ENCODE data around the gene ARHGEF39. TPM values are rescaled to one million over a fixed set of nuclear protein-coding genes. Genes with fewer than 3 reads are reported as not detected.

ARHGEF39 gene
- total RNA-seq, 1 donor from 2014 or later, result 14.2 TPM

GRCh38 chr9:35703906-35704672 lies 39.1 kb upstream of the ARHGEF39 start:
- H3K4me3 Mint-ChIP-seq, result no peak overlapping the region
- H3K27me3 Mint-ChIP-seq, result no peaks in the 10 kb centered on the region
- H3K4me1 Mint-ChIP-seq (ENCODE audit: unreplicated experiment), result no peaks in the 10 kb centered on the region
- no peaks in the 10 kb centered on the region for H3K9me3 Mint-ChIP-seq
- peaks cover 38% of the 10 kb centered on the region for H3K36me3 Mint-ChIP-seq
- TF ChIP-seq CTCF (conservative IDR thresholded peaks at IDR 0.05), result no peak
- H3K27ac Mint-ChIP-seq, result no peak overlapping the region
- DNase-seq (ENCODE audit: extremely low spot score, unreplicated experiment), result no peak

- Mint-ChIP-seq H3K9me3 (no peaks in the 10 kb centered on the region), H3K27ac (no peak overlapping the region), H3K27me3 (no peaks in the 10 kb centered on the region), H3K4me1 (ENCODE audit: unreplicated experiment) (no peaks in the 10 kb centered on the region), H3K4me3 (no peak overlapping the region), H3K36me3 (peaks cover 26% of the 10 kb centered on the region)
- TF ChIP-seq CTCF (conservative IDR thresholded peaks at IDR 0.05), result no peak
- DNase-seq (ENCODE audit: extremely low spot score, unreplicated experiment), result no peak
These were observed 37.7 kb upstream of the ARHGEF39 start for GRCh38 chr9:35702696-35703095.

- no peak for TF ChIP-seq CTCF (conservative IDR thresholded peaks at IDR 0.05)
- H3K4me1 Mint-ChIP-seq (ENCODE audit: unreplicated experiment), result no peaks in the 10 kb centered on the region
- no peaks in the 10 kb centered on the region for H3K27me3 Mint-ChIP-seq
- DNase-seq (ENCODE audit: extremely low spot score, unreplicated experiment), result no peak
- no peak overlapping the region for H3K27ac Mint-ChIP-seq
- H3K9me3 Mint-ChIP-seq, result no peaks in the 10 kb centered on the region
- no peak overlapping the region for H3K4me3 Mint-ChIP-seq
- peaks cover 24% of the 10 kb centered on the region for H3K36me3 Mint-ChIP-seq
These were observed 35.9 kb upstream of the ARHGEF39 start for GRCh38 chr9:35700942-35701341.

GRCh38 chr9:35700031-35700430 lies 35.0 kb upstream of the ARHGEF39 start:
- no peak for TF ChIP-seq CTCF (conservative IDR thresholded peaks at IDR 0.05)
- H3K27ac Mint-ChIP-seq, result no peak overlapping the region
- no peak overlapping the region for H3K4me3 Mint-ChIP-seq
- H3K36me3 Mint-ChIP-seq, result peaks cover 24% of the 10 kb centered on the region
- H3K9me3 Mint-ChIP-seq, result no peaks in the 10 kb centered on the region
- no peaks in the 10 kb centered on the region for H3K27me3 Mint-ChIP-seq
- H3K4me1 Mint-ChIP-seq (ENCODE audit: unreplicated experiment), result no peaks in the 10 kb centered on the region
- no peak for DNase-seq (ENCODE audit: extremely low spot score, unreplicated experiment)

- H3K4me3 Mint-ChIP-seq, result no peak overlapping the region
- no peak overlapping the region for H3K27ac Mint-ChIP-seq
- H3K36me3 Mint-ChIP-seq, result peaks cover 15% of the 10 kb centered on the region
- TF ChIP-seq CTCF (conservative IDR thresholded peaks at IDR 0.05), result no peak
- no peaks in the 10 kb centered on the region for H3K27me3 Mint-ChIP-seq
- H3K4me1 Mint-ChIP-seq (ENCODE audit: unreplicated experiment), result no peaks in the 10 kb centered on the region
- no peaks in the 10 kb centered on the region for H3K9me3 Mint-ChIP-seq
- DNase-seq (ENCODE audit: extremely low spot score, unreplicated experiment), result no peak
These were observed 33.2 kb upstream of the ARHGEF39 start for GRCh38 chr9:35698231-35698630.

Data from type B pancreatic cell (in vitro differentiated cells).